Muscle of arm (tissue), 12 donors: Measurements from ENCODE around the gene TAS2R43. TPM values are rescaled to one million over a fixed set of nuclear protein-coding genes. Genes with fewer than 3 reads are reported as not detected.
"Not testable (repeated sequence)": the region's sequence is repeated elsewhere in the genome, so short reads cannot be mapped to it uniquely, and the experiment has no call there.

ENCODE experiments used
- DNase-seq: peaks from one replicate; pipeline ENCODE4 v3.0.0-alpha.2; 2013
- polyA plus RNA-seq, 12 donors: library from polyadenylated mRNA; unstranded; fragments of 120-200 nt; gene quantifications; one replicate each; pipeline ENCODE4 v1.2.1, GENCODE V29; 2013; ENCODE audit not compliant: insufficient read length in 12 of 12

The TAS2R43 gene
- polyA plus RNA-seq, 12 donors = 0.18 to 0.39 (median 0.21) TPM; not detected in 5

DNA sequence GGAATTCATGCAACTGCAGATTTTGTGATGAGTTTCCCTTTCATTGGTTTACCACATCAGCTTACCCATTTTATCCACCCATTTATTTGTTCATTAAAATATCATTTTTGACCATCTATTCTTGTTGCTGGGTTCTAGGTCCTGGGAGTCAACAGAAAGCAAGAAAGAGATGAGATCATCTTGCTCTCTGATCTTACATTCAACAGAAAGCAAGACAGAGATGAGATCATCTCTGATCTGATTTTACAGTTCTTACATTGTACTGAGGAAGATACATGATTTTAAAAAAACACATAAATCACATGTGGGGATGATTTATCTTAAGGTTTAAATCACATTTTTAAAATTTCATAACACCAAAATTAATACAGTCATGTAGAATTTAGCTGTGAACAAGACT lies 32.3 kb downstream of the TAS2R43 start:
- DNase-seq = no peak

DNA sequence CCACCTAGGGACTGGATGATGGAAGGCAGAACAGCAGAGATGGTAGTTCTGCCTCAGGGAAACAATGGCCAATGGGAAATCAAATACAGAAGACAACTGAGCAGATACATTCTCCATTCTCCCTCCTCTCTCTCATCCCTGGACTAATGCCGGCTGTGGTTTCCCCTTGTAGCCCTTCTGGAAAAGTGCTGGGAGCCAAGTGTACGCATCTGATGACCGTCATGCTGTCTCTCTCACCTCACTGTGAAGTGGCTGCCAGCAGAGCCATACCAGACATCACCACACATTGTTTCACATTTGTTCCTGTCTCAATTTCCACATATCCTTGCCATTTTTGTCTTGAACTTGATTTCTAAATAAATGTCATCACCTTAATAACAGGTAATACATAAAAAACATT lies 33.1 kb downstream of the TAS2R43 start:
- no peak for DNase-seq

DNA sequence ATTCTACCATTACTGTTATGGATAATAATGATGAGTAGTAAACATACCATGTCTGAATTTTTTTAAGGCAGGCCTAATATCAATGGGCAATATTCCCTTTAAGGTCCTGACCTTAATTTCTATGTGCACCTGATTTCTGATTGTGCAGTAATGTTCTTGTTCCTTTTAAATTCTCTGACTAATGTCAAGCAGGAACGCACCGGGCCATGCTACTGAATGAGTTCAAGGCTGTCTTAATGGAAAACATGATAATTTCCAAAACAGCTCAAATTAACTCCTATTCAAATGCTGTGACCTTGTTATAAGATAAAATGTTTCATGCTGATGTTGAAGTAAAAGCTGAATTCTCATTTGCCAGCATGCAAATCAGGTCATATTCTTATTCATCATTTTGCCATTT lies 36.8 kb downstream of the TAS2R43 start:
- no peak for DNase-seq

DNA sequence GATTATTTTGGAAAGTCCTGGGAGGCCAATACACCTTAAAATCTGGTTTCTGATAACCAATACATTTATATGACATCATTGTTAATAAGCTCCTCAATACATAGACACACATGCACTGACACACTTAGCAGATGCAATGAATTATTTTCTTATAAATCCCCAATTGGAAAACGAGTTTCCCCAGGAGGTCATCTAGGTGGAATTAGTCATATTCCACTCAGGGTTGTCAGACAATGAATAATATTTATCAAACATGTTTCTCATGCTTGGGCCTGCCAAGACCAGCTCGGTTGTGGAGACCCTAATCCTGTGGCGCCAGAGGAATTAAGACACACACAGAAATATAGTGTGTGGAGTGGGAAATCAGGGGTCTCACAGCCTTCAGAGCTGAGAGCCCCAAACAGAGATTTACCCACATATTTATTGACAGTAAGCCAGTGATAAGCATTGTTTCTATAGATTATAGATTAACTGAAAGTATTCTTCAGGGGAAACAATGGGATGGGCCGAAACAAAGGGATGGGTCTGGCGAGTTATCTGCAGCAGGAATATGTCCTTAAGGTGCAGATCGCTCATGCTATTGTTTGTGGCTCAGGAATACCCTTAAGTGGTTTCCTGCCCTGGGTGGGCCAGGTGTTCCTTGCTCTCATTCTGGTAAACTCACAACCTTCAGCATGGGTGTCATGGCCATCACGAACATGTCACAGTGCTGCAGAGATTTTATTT lies 42.1 kb downstream of the TAS2R43 start:
- not testable (repeated sequence) for DNase-seq

DNA sequence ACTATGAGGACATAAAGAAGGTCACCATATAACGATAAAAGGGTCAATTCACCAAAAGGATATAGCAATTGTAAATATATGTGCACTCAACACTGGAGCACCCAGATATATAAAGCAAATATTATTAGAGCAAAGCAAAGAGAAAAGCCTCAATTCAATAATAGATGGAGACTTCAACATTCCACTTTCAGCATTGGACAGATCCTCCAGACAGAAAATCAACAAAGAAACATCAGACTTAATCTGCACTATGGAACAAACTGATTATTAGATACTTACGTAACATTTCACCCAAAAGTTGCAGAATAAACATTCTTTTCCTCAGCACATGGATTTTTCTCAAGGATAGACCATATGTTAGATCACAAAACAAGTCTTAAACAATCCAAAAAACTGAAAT lies 50.7 kb downstream of the TAS2R43 start:
- not testable (repeated sequence) for DNase-seq

Other genes with a start within 250 kb of the TAS2R43 start
- gene PRR4, start 242.8 kb downstream of the TAS2R43 start, polyA plus RNA-seq = 1 to 10 TPM in 10 of 12 donors, not detected in 2; 2.3 to 9.4 (median 4.3) TPM
- 10 to 100 TPM in 3 of 12 donors, 1 to 10 TPM in 7, not detected in 2; 4.9 to 16.0 (median 8.6) TPM for gene PRH1, start 208.1 kb downstream of the TAS2R43 start, polyA plus RNA-seq
- gene TAS2R13, start 182.8 kb downstream of the TAS2R43 start, polyA plus RNA-seq = under 1 TPM in 3 of 12 donors, not detected in 9; 0.11 to 0.22 (median 0.21) TPM
- gene PRH2, start 163.1 kb downstream of the TAS2R43 start, polyA plus RNA-seq = under 1 TPM in 3 of 12 donors, not detected in 9; 0.26 to 0.45 (median 0.37) TPM
- 1 to 10 TPM in 10 of 12 donors, not detected in 2; 1.8 to 6.2 (median 3.3) TPM for gene TAS2R14, start 153.1 kb downstream of the TAS2R43 start, polyA plus RNA-seq
- under 1 TPM in 1 of 12 donors, not detected in 11; 0.19 TPM for gene TAS2R50, start 105.4 kb downstream of the TAS2R43 start, polyA plus RNA-seq
- 1 to 10 TPM in 6 of 12 donors, under 1 TPM in 4, not detected in 2; 0.54 to 3.7 (median 1.6) TPM for gene TAS2R20, start 94.0 kb downstream of the TAS2R43 start, polyA plus RNA-seq
- 1 to 10 TPM in 8 of 12 donors, under 1 TPM in 2, not detected in 2; 0.50 to 3.4 (median 1.3) TPM for gene TAS2R19, start 69.7 kb downstream of the TAS2R43 start, polyA plus RNA-seq
- gene TAS2R31, start 60.9 kb downstream of the TAS2R43 start, polyA plus RNA-seq = 1 to 10 TPM in 5 of 12 donors, under 1 TPM in 5, not detected in 2; 0.63 to 2.3 (median 1.0) TPM
- gene TAS2R46, start 30.0 kb downstream of the TAS2R43 start, polyA plus RNA-seq = under 1 TPM in 2 of 12 donors, not detected in 10; 0.24 to 0.28 TPM
- under 1 TPM in 5 of 12 donors, not detected in 7; 0.10 to 0.33 (median 0.23) TPM for gene TAS2R30, start 42.3 kb upstream of the TAS2R43 start, polyA plus RNA-seq
- gene SMIM10L1, start 78.9 kb upstream of the TAS2R43 start, polyA plus RNA-seq = 10 to 100 TPM in 10 of 12 donors, 1 to 10 TPM in 1, not detected in 1; 8.5 to 17.3 (median 13.2) TPM
- not detected for gene TAS2R42, start 94.6 kb upstream of the TAS2R43 start, polyA plus RNA-seq
- gene PRB3, start 177.4 kb upstream of the TAS2R43 start, polyA plus RNA-seq = not detected
- not detected for gene PRB4, start 218.1 kb upstream of the TAS2R43 start, polyA plus RNA-seq